ENCODE measurements around the gene BCL2. TPM values are rescaled to one million over a fixed set of nuclear protein-coding genes. Genes with fewer than 3 reads are reported as not detected.

Gene BCL2
- total RNA-seq, 1 donor from 2014 or later = 5.2 TPM

GRCh38 chr18:63284827-63285733 lies 34.5 kb downstream of the BCL2 start:
- Histone ChIP-seq H3K27me3 (ENCODE audit: control insufficient read depth, insufficient read depth, low read length) (no peaks in the 10 kb centered on the region), H3K4me3 (ENCODE audit: low read depth, low read length) (no peak overlapping the region), H3K36me3 (ENCODE audit: control insufficient read depth, insufficient read depth, low read length) (no peaks in the 10 kb centered on the region)
- no peak for DNase-seq (ENCODE audit: low read depth)
- no peak for TF ChIP-seq CTCF (IDR thresholded peaks at IDR 0.05; ENCODE audit: insufficient read depth, low read length, poor library complexity, severe bottlenecking)

GRCh38 chr18:63284173-63284799 lies 35.3 kb downstream of the BCL2 start:
- Histone ChIP-seq H3K36me3 (ENCODE audit: control insufficient read depth, insufficient read depth, low read length) (no peaks in the 10 kb centered on the region), H3K4me3 (ENCODE audit: low read depth, low read length) (no peak overlapping the region), H3K27me3 (ENCODE audit: control insufficient read depth, insufficient read depth, low read length) (no peaks in the 10 kb centered on the region)
- no peak for TF ChIP-seq CTCF (IDR thresholded peaks at IDR 0.05; ENCODE audit: insufficient read depth, low read length, poor library complexity, severe bottlenecking)
- no peak for DNase-seq (ENCODE audit: low read depth)

GRCh38 chr18:63283305-63284094 lies 36.1 kb downstream of the BCL2 start:
- Histone ChIP-seq H3K27me3 (ENCODE audit: control insufficient read depth, insufficient read depth, low read length) (no peaks in the 10 kb centered on the region), H3K36me3 (ENCODE audit: control insufficient read depth, insufficient read depth, low read length) (no peaks in the 10 kb centered on the region), H3K4me3 (ENCODE audit: low read depth, low read length) (no peak overlapping the region)
- TF ChIP-seq CTCF (IDR thresholded peaks at IDR 0.05; ENCODE audit: insufficient read depth, low read length, poor library complexity, severe bottlenecking) = no peak
- no peak for DNase-seq (ENCODE audit: low read depth)

- TF ChIP-seq CTCF (IDR thresholded peaks at IDR 0.05; ENCODE audit: insufficient read depth, low read length, poor library complexity, severe bottlenecking) = no peak
- H3K27me3 ChIP-seq (ENCODE audit: control insufficient read depth, insufficient read depth, low read length) = no peaks in the 10 kb centered on the region
- DNase-seq (ENCODE audit: low read depth) = no peak
- no peak overlapping the region for H3K4me3 ChIP-seq (ENCODE audit: low read depth, low read length)
- no peaks in the 10 kb centered on the region for H3K36me3 ChIP-seq (ENCODE audit: control insufficient read depth, insufficient read depth, low read length)
Observed at GRCh38 chr18:63282793-63283192, 36.8 kb downstream of the BCL2 start.

- Histone ChIP-seq H3K27me3 (ENCODE audit: control insufficient read depth, insufficient read depth, low read length) (no peaks in the 10 kb centered on the region), H3K4me3 (ENCODE audit: low read depth, low read length) (no peak overlapping the region), H3K36me3 (ENCODE audit: control insufficient read depth, insufficient read depth, low read length) (no peaks in the 10 kb centered on the region)
- TF ChIP-seq CTCF (IDR thresholded peaks at IDR 0.05; ENCODE audit: insufficient read depth, low read length, poor library complexity, severe bottlenecking) = no peak
- DNase-seq (ENCODE audit: low read depth) = no peak
Observed at GRCh38 chr18:63273222-63273927, 46.2 kb downstream of the BCL2 start.
